SK-N-SH treated with all-trans-retinoic acid at 6 μM for 48 hours (cell line): ENCODE data around the gene NOG.

Experiments used
- ARNTL ChIP-seq: fragments of 450-650 bp; formaldehyde crosslinking; IDR thresholded peaks from 2 replicates; pipeline ENCODE4 v1.5.0; 2020; ENCODE audit warnings: low read depth, mild to moderate bottlenecking, moderate library complexity, borderline replicate concordance
- ESRRG ChIP-seq: fragments of 250-450 bp; sonication (Bioruptor Pico); IDR thresholded peaks from 2 replicates; pipeline ENCODE4 v1.6.1; 2021; ENCODE audit warnings: mild to moderate bottlenecking
- OSR1 ChIP-seq: fragments of 250-450 bp; sonication (Bioruptor Pico); IDR thresholded peaks from 2 replicates; pipeline ENCODE4 v1.8.0; 2022; ENCODE audit warnings: moderate library complexity, mild to moderate bottlenecking, inconsistent platforms
- RARB ChIP-seq: fragments of 250-450 bp; sonication (Bioruptor Pico); IDR thresholded peaks from 2 replicates; pipeline ENCODE4 v1.8.0; 2021; ENCODE audit warnings: mild to moderate bottlenecking, moderate library complexity
- ZC3H10 ChIP-seq: fragments of 250-450 bp; sonication (Bioruptor Pico); IDR thresholded peaks from 2 replicates; pipeline ENCODE4 v1.5.1; 2021; ENCODE audit warnings: mild to moderate bottlenecking, moderate library complexity
- ZFP30 ChIP-seq: fragments of 450-650 bp; formaldehyde crosslinking; IDR thresholded peaks from 2 replicates; pipeline ENCODE4 v1.5.0; 2022; ENCODE audit warnings: mild to moderate bottlenecking, moderate library complexity
- ZNF565 ChIP-seq: fragments of 450-650 bp; formaldehyde crosslinking; conservative IDR thresholded peaks from 2 replicates; pipeline ENCODE4 v1.5.0; 2020; ENCODE audit warnings: low read depth, mild to moderate bottlenecking, moderate library complexity
- TF ChIP-seq, protein P1 (sequence below): fragments of 250-450 bp; sonication (Bioruptor Pico); IDR thresholded peaks from 2 replicates; pipeline ENCODE4 v1.8.0; 2020; ENCODE audit warnings: mild to moderate bottlenecking, moderate library complexity, borderline replicate concordance
- TF ChIP-seq, protein P2 (sequence below): fragments of 250-450 bp; sonication (Bioruptor Pico); IDR thresholded peaks from 2 replicates; pipeline ENCODE4 v1.5.0; 2020; ENCODE audit warnings: mild to moderate bottlenecking, moderate library complexity
- TF ChIP-seq, protein P3 (sequence below): fragments of 250-450 bp; sonication (Bioruptor Pico); IDR thresholded peaks from 2 replicates; pipeline ENCODE4 v1.5.1; 2021; ENCODE audit warnings: mild to moderate bottlenecking, moderate library complexity
- TF ChIP-seq, protein P4 (sequence below): fragments of 250-450 bp; sonication (Bioruptor Pico); IDR thresholded peaks from 2 replicates; pipeline ENCODE4 v1.5.1; 2020; ENCODE audit warnings: low read depth, mild to moderate bottlenecking, moderate library complexity
- TF ChIP-seq, protein P5 (sequence below): fragments of 250-450 bp; sonication (Bioruptor Pico); IDR thresholded peaks from 2 replicates; pipeline ENCODE4 v1.8.0; 2021; ENCODE audit warnings: low read depth, mild to moderate bottlenecking, moderate library complexity, borderline replicate concordance

DNA sequence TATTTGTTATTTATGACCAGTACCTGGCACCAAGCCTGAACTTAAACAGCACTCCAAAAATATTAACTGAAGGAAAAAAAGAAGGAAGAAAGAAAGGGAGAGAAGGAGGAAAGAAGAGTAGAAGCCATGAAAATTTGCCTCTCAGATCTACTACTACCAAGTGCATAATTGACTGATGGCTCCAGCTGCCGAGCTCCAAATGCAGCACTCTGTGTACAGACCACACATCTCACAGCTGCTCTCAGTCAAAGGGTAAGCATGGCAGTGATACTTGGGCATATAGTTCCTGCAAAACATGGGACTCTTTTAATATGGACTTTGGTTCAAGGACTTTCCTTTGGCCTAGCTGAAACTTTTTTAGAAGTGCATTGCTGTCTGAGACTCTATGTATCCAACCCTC is 44.0 kb upstream of the NOG start:
- TF ChIP-seq ZC3H10 (CRISPR knock-in tag) = no peak
- TF ChIP-seq, protein P1, sequence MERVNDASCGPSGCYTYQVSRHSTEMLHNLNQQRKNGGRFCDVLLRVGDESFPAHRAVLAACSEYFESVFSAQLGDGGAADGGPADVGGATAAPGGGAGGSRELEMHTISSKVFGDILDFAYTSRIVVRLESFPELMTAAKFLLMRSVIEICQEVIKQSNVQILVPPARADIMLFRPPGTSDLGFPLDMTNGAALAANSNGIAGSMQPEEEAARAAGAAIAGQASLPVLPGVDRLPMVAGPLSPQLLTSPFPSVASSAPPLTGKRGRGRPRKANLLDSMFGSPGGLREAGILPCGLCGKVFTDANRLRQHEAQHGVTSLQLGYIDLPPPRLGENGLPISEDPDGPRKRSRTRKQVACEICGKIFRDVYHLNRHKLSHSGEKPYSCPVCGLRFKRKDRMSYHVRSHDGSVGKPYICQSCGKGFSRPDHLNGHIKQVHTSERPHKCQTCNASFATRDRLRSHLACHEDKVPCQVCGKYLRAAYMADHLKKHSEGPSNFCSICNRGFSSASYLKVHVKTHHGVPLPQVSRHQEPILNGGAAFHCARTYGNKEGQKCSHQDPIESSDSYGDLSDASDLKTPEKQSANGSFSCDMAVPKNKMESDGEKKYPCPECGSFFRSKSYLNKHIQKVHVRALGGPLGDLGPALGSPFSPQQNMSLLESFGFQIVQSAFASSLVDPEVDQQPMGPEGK (CRISPR knock-in tag) = no peak
- TF ChIP-seq OSR1 = no peak
- TF ChIP-seq, protein P2, sequence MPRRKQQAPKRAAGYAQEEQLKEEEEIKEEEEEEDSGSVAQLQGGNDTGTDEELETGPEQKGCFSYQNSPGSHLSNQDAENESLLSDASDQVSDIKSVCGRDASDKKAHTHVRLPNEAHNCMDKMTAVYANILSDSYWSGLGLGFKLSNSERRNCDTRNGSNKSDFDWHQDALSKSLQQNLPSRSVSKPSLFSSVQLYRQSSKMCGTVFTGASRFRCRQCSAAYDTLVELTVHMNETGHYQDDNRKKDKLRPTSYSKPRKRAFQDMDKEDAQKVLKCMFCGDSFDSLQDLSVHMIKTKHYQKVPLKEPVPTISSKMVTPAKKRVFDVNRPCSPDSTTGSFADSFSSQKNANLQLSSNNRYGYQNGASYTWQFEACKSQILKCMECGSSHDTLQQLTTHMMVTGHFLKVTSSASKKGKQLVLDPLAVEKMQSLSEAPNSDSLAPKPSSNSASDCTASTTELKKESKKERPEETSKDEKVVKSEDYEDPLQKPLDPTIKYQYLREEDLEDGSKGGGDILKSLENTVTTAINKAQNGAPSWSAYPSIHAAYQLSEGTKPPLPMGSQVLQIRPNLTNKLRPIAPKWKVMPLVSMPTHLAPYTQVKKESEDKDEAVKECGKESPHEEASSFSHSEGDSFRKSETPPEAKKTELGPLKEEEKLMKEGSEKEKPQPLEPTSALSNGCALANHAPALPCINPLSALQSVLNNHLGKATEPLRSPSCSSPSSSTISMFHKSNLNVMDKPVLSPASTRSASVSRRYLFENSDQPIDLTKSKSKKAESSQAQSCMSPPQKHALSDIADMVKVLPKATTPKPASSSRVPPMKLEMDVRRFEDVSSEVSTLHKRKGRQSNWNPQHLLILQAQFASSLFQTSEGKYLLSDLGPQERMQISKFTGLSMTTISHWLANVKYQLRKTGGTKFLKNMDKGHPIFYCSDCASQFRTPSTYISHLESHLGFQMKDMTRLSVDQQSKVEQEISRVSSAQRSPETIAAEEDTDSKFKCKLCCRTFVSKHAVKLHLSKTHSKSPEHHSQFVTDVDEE (CRISPR knock-in tag) = no peak
- no peak for TF ChIP-seq ZNF565
- TF ChIP-seq RARB (CRISPR knock-in tag) = no peak
- no peak for TF ChIP-seq ESRRG (CRISPR knock-in tag)
- TF ChIP-seq ARNTL (CRISPR knock-in tag) = no peak
- TF ChIP-seq, protein P3, sequence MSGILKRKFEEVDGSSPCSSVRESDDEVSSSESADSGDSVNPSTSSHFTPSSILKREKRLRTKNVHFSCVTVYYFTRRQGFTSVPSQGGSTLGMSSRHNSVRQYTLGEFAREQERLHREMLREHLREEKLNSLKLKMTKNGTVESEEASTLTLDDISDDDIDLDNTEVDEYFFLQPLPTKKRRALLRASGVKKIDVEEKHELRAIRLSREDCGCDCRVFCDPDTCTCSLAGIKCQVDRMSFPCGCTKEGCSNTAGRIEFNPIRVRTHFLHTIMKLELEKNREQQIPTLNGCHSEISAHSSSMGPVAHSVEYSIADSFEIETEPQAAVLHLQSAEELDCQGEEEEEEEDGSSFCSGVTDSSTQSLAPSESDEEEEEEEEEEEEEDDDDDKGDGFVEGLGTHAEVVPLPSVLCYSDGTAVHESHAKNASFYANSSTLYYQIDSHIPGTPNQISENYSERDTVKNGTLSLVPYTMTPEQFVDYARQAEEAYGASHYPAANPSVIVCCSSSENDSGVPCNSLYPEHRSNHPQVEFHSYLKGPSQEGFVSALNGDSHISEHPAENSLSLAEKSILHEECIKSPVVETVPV = no peak
- TF ChIP-seq, protein P4, sequence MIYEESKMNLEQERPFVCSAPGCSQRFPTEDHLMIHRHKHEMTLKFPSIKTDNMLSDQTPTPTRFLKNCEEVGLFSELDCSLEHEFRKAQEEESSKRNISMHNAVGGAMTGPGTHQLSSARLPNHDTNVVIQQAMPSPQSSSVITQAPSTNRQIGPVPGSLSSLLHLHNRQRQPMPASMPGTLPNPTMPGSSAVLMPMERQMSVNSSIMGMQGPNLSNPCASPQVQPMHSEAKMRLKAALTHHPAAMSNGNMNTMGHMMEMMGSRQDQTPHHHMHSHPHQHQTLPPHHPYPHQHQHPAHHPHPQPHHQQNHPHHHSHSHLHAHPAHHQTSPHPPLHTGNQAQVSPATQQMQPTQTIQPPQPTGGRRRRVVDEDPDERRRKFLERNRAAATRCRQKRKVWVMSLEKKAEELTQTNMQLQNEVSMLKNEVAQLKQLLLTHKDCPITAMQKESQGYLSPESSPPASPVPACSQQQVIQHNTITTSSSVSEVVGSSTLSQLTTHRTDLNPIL (CRISPR knock-in tag) = no peak
- TF ChIP-seq, protein P5, sequence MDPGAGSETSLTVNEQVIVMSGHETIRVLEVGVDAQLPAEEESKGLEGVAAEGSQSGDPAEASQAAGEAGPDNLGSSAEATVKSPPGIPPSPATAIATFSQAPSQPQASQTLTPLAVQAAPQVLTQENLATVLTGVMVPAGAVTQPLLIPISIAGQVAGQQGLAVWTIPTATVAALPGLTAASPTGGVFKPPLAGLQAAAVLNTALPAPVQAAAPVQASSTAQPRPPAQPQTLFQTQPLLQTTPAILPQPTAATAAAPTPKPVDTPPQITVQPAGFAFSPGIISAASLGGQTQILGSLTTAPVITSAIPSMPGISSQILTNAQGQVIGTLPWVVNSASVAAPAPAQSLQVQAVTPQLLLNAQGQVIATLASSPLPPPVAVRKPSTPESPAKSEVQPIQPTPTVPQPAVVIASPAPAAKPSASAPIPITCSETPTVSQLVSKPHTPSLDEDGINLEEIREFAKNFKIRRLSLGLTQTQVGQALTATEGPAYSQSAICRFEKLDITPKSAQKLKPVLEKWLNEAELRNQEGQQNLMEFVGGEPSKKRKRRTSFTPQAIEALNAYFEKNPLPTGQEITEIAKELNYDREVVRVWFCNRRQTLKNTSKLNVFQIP (CRISPR knock-in tag) = no peak
- no peak for TF ChIP-seq ZFP30 (CRISPR knock-in tag)
